GM12872 (cell line): ENCODE results near the gene OR51E1.

Experiments used
- TF ChIP-seq, protein P1 (sequence below): IDR thresholded peaks from 3 replicates; pipeline ENCODE4 v1.5.1; 2011; ENCODE audit warnings: low read depth, mild to moderate bottlenecking, low read length, moderate library complexity; ENCODE audit not compliant: insufficient read depth

The OR51E1 gene

DNA sequence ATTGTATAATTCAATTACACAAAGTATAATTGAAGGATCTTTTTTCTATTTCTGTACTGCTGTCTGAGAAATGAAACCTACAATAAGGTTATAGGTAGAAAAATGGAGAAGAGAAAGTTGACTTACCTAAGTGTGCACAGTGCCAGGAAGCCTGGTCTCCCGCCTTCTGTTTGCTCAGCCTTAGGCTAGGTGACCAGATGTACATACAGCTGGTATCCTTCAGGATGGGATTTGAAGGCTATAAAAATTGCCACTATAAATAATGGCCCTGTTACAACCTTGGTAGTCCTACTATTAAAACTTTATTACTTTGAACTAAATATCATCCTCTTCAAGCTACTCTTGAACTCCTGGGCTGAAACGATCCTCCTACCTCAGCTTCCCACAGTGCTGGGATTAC, 34.2 kb downstream of the OR51E1 start:
- TF ChIP-seq, protein P1, sequence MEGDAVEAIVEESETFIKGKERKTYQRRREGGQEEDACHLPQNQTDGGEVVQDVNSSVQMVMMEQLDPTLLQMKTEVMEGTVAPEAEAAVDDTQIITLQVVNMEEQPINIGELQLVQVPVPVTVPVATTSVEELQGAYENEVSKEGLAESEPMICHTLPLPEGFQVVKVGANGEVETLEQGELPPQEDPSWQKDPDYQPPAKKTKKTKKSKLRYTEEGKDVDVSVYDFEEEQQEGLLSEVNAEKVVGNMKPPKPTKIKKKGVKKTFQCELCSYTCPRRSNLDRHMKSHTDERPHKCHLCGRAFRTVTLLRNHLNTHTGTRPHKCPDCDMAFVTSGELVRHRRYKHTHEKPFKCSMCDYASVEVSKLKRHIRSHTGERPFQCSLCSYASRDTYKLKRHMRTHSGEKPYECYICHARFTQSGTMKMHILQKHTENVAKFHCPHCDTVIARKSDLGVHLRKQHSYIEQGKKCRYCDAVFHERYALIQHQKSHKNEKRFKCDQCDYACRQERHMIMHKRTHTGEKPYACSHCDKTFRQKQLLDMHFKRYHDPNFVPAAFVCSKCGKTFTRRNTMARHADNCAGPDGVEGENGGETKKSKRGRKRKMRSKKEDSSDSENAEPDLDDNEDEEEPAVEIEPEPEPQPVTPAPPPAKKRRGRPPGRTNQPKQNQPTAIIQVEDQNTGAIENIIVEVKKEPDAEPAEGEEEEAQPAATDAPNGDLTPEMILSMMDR: no peak

DNA sequence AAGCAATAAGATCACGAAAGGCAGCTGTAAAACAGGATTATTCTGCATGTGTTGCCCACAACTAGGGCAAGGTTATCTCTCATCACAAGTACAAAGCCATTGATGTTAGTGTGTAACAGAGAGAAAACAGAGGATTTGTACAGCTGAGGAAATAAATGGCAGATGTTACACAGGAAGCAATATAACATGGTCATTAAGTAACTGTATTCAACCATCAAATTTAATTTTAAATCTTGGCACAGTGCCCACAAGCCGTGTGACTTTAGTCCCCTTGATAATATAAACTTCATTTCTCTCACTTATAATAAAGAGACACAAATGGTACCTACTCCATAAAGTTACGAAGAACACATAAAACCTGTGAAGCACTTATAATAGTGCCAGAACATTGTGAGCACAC, 36.6 kb downstream of the OR51E1 start:
- TF ChIP-seq, protein P1: no peak

DNA sequence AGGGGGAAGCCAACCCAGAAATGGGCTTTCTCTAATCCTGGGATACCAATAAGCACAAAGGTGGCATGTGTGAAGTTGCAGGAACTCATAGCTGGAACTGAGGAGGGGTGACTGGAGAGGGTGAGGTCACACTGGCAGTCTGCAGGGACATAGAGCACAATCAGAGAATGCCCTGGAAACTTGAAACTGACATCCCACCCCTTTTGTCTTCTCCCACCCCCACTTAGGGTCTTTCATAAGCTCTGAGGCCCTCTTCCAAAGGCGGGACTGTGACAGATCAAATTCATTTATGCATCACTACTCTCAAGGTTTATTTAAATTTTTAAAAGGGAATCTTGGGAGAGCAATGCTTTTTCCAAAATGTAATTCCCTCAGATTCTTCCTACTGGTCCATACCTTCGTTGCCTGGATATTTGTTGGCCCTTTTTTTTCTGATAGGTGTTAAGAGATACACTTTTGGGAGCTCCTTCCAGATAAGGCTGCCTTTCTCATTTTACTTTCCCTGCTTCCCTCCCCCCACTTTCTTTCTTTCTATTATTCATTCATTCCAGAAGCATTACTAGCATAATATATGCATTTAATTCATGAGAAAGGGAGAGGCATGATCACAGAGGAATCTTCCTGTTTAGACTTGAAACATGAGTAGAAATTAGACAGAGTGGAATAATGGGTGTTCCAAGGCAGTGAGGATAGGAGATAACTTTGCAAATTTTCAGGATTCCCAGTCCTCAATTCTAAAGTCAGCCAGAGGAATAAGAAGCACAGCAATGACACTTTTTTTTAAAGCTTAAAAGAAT, 39.0 kb downstream of the OR51E1 start:
- TF ChIP-seq, protein P1: no peak

DNA sequence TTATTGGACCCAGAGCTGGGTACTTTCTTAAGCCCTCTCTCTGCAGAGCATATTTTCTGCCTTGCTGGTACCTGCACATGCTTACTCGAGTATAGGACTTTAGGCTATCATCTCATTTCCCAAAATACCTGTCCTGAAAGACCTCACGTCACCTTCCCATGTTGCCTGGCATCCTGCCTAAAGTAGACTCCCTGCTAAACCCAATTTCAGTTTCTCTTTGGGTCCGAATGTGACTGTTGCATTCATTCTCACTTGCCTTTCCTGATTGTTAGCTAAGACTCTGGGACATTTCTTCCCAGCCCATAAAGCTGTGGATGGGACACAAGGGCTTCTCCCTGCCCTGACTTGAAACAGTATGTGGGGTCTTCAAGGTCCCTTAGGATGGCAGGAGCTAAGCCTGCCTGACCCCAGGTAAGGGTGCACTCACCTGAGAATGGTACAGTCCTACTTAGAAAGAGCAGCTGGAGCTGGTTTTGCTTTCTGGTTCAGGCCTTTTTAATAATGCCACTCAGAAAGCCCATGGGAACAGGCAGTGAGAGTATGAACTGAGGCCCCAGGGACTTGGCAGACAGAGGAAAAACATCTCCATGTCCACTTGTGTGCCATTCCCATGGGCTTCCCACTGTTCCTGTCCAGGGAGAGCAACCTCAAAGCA, 41.0 kb downstream of the OR51E1 start:
- TF ChIP-seq, protein P1: no peak

DNA sequence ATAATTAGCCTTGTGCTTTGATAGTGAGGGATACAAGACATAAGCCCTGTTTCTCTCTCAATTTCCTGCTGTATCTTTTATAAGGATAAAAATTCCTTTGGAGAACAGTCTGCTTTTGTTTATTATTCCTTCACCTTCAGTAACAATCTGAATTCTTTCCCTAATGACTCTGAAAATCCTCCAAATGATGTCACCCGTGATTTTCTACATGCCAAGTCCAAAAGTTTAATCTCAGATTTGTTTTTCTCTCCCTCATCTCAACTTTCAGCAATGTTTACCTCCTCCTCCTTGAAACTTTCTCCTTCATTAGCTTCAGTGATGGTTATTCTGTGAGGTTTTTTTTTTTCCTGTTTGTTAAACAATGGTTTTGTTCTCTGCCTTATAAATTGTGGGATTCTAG, 51.7 kb downstream of the OR51E1 start:
- TF ChIP-seq, protein P1: no peak

DNA sequence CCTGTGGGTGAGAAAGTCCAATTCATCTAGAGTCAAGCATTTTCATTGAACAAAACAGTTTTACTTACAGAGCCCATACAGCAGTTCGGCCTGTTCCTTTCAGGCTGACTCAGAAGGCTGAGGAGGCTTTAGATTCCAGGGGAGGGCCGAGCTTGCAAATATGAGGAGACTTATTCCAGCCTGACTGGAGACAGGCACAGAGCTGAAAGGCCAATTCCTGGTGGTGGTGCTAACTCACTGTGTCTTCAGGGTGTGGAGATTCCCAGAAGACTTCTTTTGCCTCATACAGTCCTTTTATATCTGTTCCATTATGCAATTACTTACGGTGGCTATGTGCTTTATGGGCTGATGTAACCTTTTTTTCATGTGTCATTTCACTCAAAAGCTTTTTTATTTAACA, 53.8 kb downstream of the OR51E1 start, which contains the start of gene OR51E2:
Gene OR51E2 (minus strand): TSS at position 269 of the 400 bp plus-strand sequence. CDS start 15,142 bp downstream, outside the sequence.
- TF ChIP-seq, protein P1: no peak

DNA sequence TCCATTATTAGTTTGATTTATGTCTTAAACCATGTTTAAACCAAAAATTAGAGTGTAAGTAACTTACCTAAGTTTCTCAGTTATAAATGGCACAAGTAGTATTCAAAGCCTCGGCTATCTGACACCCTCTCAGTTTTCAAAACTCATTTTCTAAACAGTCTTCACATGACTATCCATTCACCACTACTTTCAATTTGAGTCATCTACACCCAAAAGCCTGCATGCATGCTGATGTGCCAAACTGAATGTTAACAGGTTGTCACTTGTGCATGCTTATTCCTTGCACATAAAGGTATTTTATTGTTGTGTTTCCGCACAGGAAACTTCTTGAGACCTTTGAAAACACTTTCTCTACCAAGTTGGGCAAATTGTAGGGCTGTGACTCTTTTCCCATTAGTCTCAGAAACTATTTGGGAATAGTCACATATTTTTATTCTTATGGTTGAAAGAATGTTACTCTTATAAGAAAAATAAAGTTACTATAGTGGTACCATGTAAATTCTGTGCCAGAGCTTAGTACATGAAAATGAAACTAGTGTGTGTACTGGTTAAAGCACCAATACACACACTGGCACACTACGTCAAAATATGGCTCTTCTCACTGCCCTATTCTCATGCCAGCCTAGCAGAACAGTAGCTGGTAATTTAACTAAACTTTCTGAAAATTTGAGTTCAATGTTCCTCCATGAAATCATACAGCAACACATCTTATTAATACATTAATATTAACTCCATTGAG, 56.1 kb downstream of the OR51E1 start:
- TF ChIP-seq, protein P1: no peak
